SK-N-SH (cell line): ENCODE data around the gene FGD2. TPM values are rescaled to one million over a fixed set of nuclear protein-coding genes. Genes with fewer than 3 reads are reported as not detected.

Source experiments
- CTCF ChIA-PET: fragments of 300-600, 350-600 bp; formaldehyde crosslinking; extraction: SDS; loops from one replicate; lab custom pipeline; 2021; lab: Yijun Ruan, JAX
- POLR2A ChIA-PET: fragments of 350-600 bp; sonication (Branson Sonifier 250); formaldehyde crosslinking; extraction: SDS; loops from one replicate; lab custom pipeline; 2020; ENCODE audit warnings: antibody characterized with exemption, inconsistent platforms; lab: Yijun Ruan, JAX
- DNase-seq: peaks from one replicate; pipeline ENCODE4 v3.0.0; 2012
- H2AFZ ChIP-seq: fragments of 200-600 bp; sonication (generic); 2 replicates; pipeline ENCODE4 v1.8.1; 2016; ENCODE audit warnings: antibody characterized with exemption, mild to moderate bottlenecking, low read depth
- H3F3A ChIP-seq: fragments of 200-600 bp; sonication (generic); replicated peaks from 2 replicates; pipeline ENCODE3; 2016; ENCODE audit warnings: antibody characterized with exemption, mild to moderate bottlenecking; ENCODE audit not compliant: insufficient read depth
- H3K27ac ChIP-seq, 2 experiments: fragments of 200-500 bp in 1 of 2; fragments of 200-600 bp in 1 of 2; sonication (Bioruptor generic) in 1 of 2; sonication (generic), shearing (Covaris generic) in 1 of 2; 2 replicates each; pipeline versions ENCODE4 v1.5.1 to v1.6.1; 2014 to 2016; ENCODE audit warnings: low read depth in 2 of 2, inconsistent platforms in 1 of 2, low read length in 1 of 2, mild to moderate bottlenecking in 1 of 2, mixed read lengths in 1 of 2
- H3K27me3 ChIP-seq: fragments of 200-600 bp; sonication (generic), shearing (Covaris generic); 2 replicates; pipeline ENCODE4 v1.6.1; 2016; ENCODE audit warnings: mixed run types; ENCODE audit not compliant: insufficient read depth
- H3K36me3 ChIP-seq, 2 experiments: fragments of 200-500 bp in 1 of 2; fragments of 200-600 bp in 1 of 2; sonication (Bioruptor generic) in 1 of 2; sonication (generic) in 1 of 2; replicated peaks in 1 of 2; 2 replicates each; pipeline versions ENCODE3 to v1.5.1; 2014 to 2016; ENCODE audit warnings: low read length in 1 of 2, mild to moderate bottlenecking in 1 of 2; ENCODE audit not compliant: insufficient read depth in 2 of 2, control insufficient read depth in 1 of 2
- H3K4me1 ChIP-seq, 2 experiments: fragments of 200-500 bp in 1 of 2; fragments of 200-600 bp in 1 of 2; sonication (Bioruptor generic) in 1 of 2; sonication (generic), shearing (Covaris generic) in 1 of 2; 2 replicates each; pipeline versions ENCODE4 v1.5.1 to v1.6.1; 2014 to 2016; ENCODE audit warnings: low read depth in 1 of 2, low read length in 1 of 2, mixed run types in 1 of 2; ENCODE audit not compliant: insufficient read depth in 2 of 2, control insufficient read depth in 1 of 2
- H3K4me2 ChIP-seq: fragments of 200-600 bp; sonication (generic), shearing (Covaris generic); 2 replicates; pipeline ENCODE4 v1.6.1; 2017; ENCODE audit warnings: mixed run types
- H3K4me3 ChIP-seq, 2 experiments: fragments of 200-500 bp in 1 of 2; fragments of 200-600 bp in 1 of 2; sonication (Bioruptor generic) in 1 of 2; sonication (generic), shearing (Covaris generic) in 1 of 2; 2 replicates each; pipeline versions ENCODE4 v1.5.1 to v1.8.1; 2014 to 2016; ENCODE audit warnings: low read depth in 2 of 2, inconsistent platforms in 1 of 2, low read length in 1 of 2, mild to moderate bottlenecking in 1 of 2, mixed read lengths in 1 of 2, moderate library complexity in 1 of 2
- H3K79me2 ChIP-seq: fragments of 200-600 bp; sonication (generic); 2 replicates; pipeline ENCODE4 v1.8.1; 2017; ENCODE audit warnings: mild to moderate bottlenecking; ENCODE audit not compliant: insufficient read depth
- H3K9ac ChIP-seq: fragments of 200-600 bp; sonication (generic); 2 replicates; pipeline ENCODE4 v1.6.1; 2017; ENCODE audit warnings: mixed run types
- H3K9me2 ChIP-seq: fragments of 200-600 bp; sonication (generic); 2 replicates; pipeline ENCODE4 v1.6.1; 2017; ENCODE audit warnings: mixed run types
- H3K9me3 ChIP-seq: fragments of 200-600 bp; sonication (generic); 2 replicates; pipeline ENCODE4 v1.6.1; 2017; ENCODE audit warnings: mixed run types, mild to moderate bottlenecking, moderate library complexity
- H4K20me1 ChIP-seq: fragments of 200-600 bp; sonication (generic); 2 replicates; pipeline ENCODE4 v1.6.1; 2017; ENCODE audit warnings: mild to moderate bottlenecking, mixed run types; ENCODE audit not compliant: insufficient read depth
- CHD2 ChIP-seq: fragments of 150-350 bp; IDR thresholded peaks from 2 replicates; pipeline ENCODE4 v1.6.1; 2018; ENCODE audit warnings: low read length; ENCODE audit not compliant: partially characterized antibody
- CTCF ChIP-seq: fragments of 200-600 bp; sonication (generic); IDR thresholded peaks from 2 replicates; pipeline ENCODE4 v1.6.1; 2017; ENCODE audit warnings: antibody characterized with exemption, mild to moderate bottlenecking, moderate library complexity
- ELF1 ChIP-seq: IDR thresholded peaks from 2 replicates; pipeline ENCODE4 v1.4.0; 2012
- EP300 ChIP-seq, 2 experiments: IDR thresholded peaks; 2 replicates each; pipeline versions ENCODE4 v1.4.0 to v1.6.1; 2012; ENCODE audit warnings: borderline replicate concordance in 1 of 2, low read depth in 1 of 2, low read length in 1 of 2
- FOSL2 ChIP-seq: IDR thresholded peaks from 2 replicates; pipeline ENCODE4 v1.4.0; 2012; ENCODE audit warnings: low read depth, mild to moderate bottlenecking, moderate library complexity, borderline replicate concordance
- FOXM1 ChIP-seq: IDR thresholded peaks from 2 replicates; pipeline ENCODE4 v1.4.0; 2012; ENCODE audit warnings: low read depth, mild to moderate bottlenecking
- GABPA ChIP-seq: IDR thresholded peaks from 2 replicates; pipeline ENCODE4 v1.4.0; 2012; ENCODE audit warnings: low read depth, mild to moderate bottlenecking
- GATA2 ChIP-seq: sonication (generic); formaldehyde crosslinking; IDR thresholded peaks from 2 replicates; pipeline ENCODE4 v1.5.0; 2020; ENCODE audit warnings: mild to moderate bottlenecking, missing genetic modification reagents
- MEF2A ChIP-seq: IDR thresholded peaks from 2 replicates; pipeline ENCODE4 v1.4.0; 2012; ENCODE audit warnings: low read depth, borderline replicate concordance
- MXI1 ChIP-seq: IDR thresholded peaks from 2 replicates; pipeline ENCODE4 v1.6.1; 2012; ENCODE audit warnings: mild to moderate bottlenecking, low read depth, low read length, improper control_type of control experiment
- NFIC ChIP-seq: IDR thresholded peaks from 2 replicates; pipeline ENCODE4 v1.4.0; 2012; ENCODE audit warnings: borderline replicate concordance
- POLR2AphosphoS5 ChIP-seq: IDR thresholded peaks from 2 replicates; pipeline ENCODE4 v1.6.1; 2012; ENCODE audit warnings: low read depth, low read length
- RAD21 ChIP-seq: IDR thresholded peaks from 2 replicates; pipeline ENCODE4 v1.6.1; 2012; ENCODE audit warnings: mild to moderate bottlenecking, low read length
- TAF1 ChIP-seq: IDR thresholded peaks from 2 replicates; pipeline ENCODE4 v1.6.1; 2012; ENCODE audit warnings: low read depth, mild to moderate bottlenecking, low read length, moderate library complexity, borderline replicate concordance
- TCF12 ChIP-seq: IDR thresholded peaks from 2 replicates; pipeline ENCODE4 v1.4.0; 2012
- TEAD4 ChIP-seq: IDR thresholded peaks from 2 replicates; pipeline ENCODE4 v1.4.0; 2012; ENCODE audit warnings: mild to moderate bottlenecking, borderline replicate concordance; ENCODE audit not compliant: insufficient read depth
- USF1 ChIP-seq: IDR thresholded peaks from 2 replicates; pipeline ENCODE4 v1.4.0; 2012; ENCODE audit warnings: low read depth, borderline replicate concordance
- WGBS: methylation state at CpG from one replicate; pipeline ENCODE4 v1.1.6; 2017; ENCODE audit warnings: low lambda C conversion rate; 5-methylcytosine and 5-hydroxymethylcytosine counted together
- polyA plus RNA-seq, 3 experiments: library from polyadenylated mRNA; depleted of rRNA; stranded (reverse); fragments of >200 nt; gene quantifications; 2 replicates each; pipeline ENCODE4 v1.2.3, GENCODE V29; 2012
- TF ChIP-seq, protein P1 (sequence below): fragments of 150-350 bp; IDR thresholded peaks from 2 replicates; pipeline ENCODE4 v1.6.1; 2017; ENCODE audit warnings: antibody characterized with exemption, low read length, low read depth, borderline replicate concordance
- TF ChIP-seq, protein P2 (sequence below): IDR thresholded peaks from 2 replicates; pipeline ENCODE4 v1.4.0; 2012; ENCODE audit warnings: low read depth, borderline replicate concordance

Gene FGD2
- polyA plus RNA-seq, 1 of the 3 experiments (the other 2 are of a cell fraction) = not detected

DNA sequence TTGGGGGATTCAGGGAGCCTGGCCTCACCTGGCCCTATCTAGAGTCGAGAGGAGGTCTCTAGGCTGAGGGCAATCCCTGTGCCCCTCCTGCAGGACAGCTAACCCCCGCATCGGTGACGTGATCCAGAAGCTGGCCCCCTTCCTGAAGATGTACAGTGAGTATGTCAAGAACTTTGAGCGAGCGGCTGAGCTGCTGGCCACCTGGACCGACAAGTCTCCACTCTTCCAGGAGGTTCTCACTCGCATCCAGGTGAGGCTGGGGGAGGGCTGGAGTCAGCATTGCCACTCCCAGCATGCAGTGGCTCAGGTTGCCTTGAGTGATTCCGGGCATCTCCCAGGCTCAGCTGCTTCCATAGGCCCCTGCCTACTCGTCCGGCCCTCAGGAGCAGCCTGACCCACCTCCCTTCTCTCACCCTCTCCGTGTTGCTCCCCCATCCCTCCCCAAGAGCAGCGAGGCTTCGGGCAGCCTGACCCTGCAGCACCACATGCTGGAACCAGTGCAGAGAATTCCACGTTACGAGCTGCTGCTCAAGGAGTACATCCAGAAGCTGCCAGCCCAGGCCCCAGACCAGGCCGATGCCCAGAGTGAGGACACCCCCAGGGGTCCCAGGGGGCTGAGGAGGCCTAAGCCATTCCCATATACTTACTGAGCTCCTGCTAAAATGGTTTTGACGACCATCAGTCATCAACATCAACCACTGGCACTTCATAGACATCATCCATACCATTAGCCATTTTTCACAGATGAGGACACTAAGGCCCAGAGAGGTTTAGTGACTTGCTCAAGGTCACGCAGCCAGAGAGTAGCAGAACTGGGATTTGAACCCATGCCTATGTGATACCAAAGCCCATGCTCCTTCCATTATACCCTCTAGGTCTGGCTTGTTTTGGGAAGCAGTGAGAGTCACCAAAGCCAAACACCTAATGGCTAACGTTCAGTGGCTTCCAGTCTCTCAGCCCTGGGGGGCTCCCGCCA is 8.3 kb downstream of the FGD2 start:
- Histone ChIP-seq H3K9me2 (no peaks in the 10 kb centered on the region), H3K4me3 (no peak overlapping the region), H4K20me1 (no peaks in the 10 kb centered on the region), H3K4me1 (peaks cover 0 to 12% of the 10 kb centered on the region in 2 experiments; a peak in 1 of 4 replicates), H2AFZ (no peak overlapping the region), H3K9me3 (no peaks in the 10 kb centered on the region), H3K9ac (no peak overlapping the region)
- no peak for DNase-seq
- no peak for TF ChIP-seq FOSL2
- no peak for TF ChIP-seq ELF1
- TF ChIP-seq CTCF = no peak
- TF ChIP-seq TEAD4 = no peak
- no peak for TF ChIP-seq GABPA
- no peak for TF ChIP-seq POLR2AphosphoS5
- no peak for TF ChIP-seq MXI1
- TF ChIP-seq TCF12 = no peak
- no peak for TF ChIP-seq GATA2
- TF ChIP-seq, protein P1, sequence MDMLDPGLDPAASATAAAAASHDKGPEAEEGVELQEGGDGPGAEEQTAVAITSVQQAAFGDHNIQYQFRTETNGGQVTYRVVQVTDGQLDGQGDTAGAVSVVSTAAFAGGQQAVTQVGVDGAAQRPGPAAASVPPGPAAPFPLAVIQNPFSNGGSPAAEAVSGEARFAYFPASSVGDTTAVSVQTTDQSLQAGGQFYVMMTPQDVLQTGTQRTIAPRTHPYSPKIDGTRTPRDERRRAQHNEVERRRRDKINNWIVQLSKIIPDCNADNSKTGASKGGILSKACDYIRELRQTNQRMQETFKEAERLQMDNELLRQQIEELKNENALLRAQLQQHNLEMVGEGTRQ = no peak
- TF ChIP-seq MEF2A = no peak
- TF ChIP-seq, all 33 proteins: peak for 0
- 78% methylated on average over 14 of the region's 21 CpGs for WGBS
- ChIA-PET CTCF (interaction anchor here (1.1 to 5.9 kb wide), 4 partner anchors 128 to 249 kb away, joined by 4 to 79 read pairs (median 8); partner anchors contain the start of gene C6orf89), POLR2A (no interaction called here)
- Histone ChIP-seq H3K27ac (no peak overlapping the region), H3K4me2 (no peak overlapping the region), H3K36me3 (no peaks in the 10 kb centered on the region), H3K79me2 (no peaks in the 10 kb centered on the region), H3K27me3 (no peaks in the 10 kb centered on the region), H3F3A (no peaks in the 10 kb centered on the region)

DNA sequence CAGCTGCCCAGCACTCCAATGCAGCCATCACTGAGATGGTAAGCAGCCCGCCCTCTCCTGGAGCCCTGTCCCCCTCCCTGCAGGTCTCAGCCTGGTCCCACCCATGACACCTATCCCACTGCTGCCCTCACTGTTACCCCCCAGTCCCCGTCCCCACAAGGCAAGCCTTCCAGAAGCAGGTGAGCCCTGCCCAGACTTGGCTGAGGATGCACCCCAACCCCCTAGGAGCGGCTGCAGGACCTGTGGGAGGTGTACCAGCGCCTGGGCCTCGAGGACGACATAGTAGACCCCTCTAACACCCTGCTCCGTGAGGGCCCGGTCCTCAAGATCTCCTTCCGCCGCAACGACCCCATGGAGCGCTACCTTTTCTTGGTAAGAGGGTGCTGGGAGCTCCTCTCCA is 9.2 kb downstream of the FGD2 start:
- DNase-seq = no peak
- Histone ChIP-seq H3K4me2 (no peak overlapping the region), H3K27me3 (no peaks in the 10 kb centered on the region), H3K4me3 (no peak overlapping the region), H3F3A (no peaks in the 10 kb centered on the region), H3K36me3 (no peaks in the 10 kb centered on the region), H2AFZ (no peak overlapping the region), H3K27ac (no peak overlapping the region), H3K4me1 (peaks cover 0 to 19% of the 10 kb centered on the region in 2 experiments; a peak in 1 of 4 replicates), H3K9ac (no peak overlapping the region), H4K20me1 (no peaks in the 10 kb centered on the region), H3K9me2 (no peaks in the 10 kb centered on the region), H3K79me2 (no peaks in the 10 kb centered on the region), H3K9me3 (no peaks in the 10 kb centered on the region)
- ChIA-PET POLR2A (no interaction called here), CTCF (interaction anchor here (1.1 to 17.9 kb wide), 5 partner anchors 129 to 255 kb away, joined by 4 to 431 read pairs (median 74); partner anchors contain the start of gene C6orf89)
- WGBS = 81% methylated on average over 12 of the region's 12 CpGs
- TF ChIP-seq TAF1 (no peak), USF1 (no peak), CHD2 (no peak), EP300 (IDR thresholded peaks at IDR 0.05; ENCODE audit: borderline replicate concordance in 1 of 2, low read depth in 1 of 2, low read length in 1 of 2) (no peak), FOSL2 (no peak), NFIC (no peak), RAD21 (no peak), FOXM1 (no peak)
- TF ChIP-seq, protein P1 = no peak
- TF ChIP-seq, protein P2, sequence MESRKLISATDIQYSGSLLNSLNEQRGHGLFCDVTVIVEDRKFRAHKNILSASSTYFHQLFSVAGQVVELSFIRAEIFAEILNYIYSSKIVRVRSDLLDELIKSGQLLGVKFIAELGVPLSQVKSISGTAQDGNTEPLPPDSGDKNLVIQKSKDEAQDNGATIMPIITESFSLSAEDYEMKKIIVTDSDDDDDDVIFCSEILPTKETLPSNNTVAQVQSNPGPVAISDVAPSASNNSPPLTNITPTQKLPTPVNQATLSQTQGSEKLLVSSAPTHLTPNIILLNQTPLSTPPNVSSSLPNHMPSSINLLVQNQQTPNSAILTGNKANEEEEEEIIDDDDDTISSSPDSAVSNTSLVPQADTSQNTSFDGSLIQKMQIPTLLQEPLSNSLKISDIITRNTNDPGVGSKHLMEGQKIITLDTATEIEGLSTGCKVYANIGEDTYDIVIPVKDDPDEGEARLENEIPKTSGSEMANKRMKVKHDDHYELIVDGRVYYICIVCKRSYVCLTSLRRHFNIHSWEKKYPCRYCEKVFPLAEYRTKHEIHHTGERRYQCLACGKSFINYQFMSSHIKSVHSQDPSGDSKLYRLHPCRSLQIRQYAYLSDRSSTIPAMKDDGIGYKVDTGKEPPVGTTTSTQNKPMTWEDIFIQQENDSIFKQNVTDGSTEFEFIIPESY = no peak
